GM12891 (cell line): ENCODE data around the gene ZCWPW1.
A peak's percentile ranks its signal among the peaks of the same experiment; 100 is the strongest.

Source experiments
- PAX5 ChIP-seq: IDR thresholded peaks from 2 replicates; pipeline ENCODE4 v1.6.1; 2011; ENCODE audit warnings: low read length, moderate library complexity, mild to moderate bottlenecking; ENCODE audit not compliant: insufficient read depth, severe bottlenecking
- POLR2A ChIP-seq: IDR thresholded peaks from 2 replicates; pipeline ENCODE4 v1.6.1; 2011; ENCODE audit warnings: low read depth, low read length, control low read depth
- POLR2AphosphoS5 ChIP-seq: IDR thresholded peaks from 2 replicates; pipeline ENCODE4 v1.6.1; 2011; ENCODE audit warnings: low read depth, low read length, control low read depth
- POU2F2 ChIP-seq: IDR thresholded peaks from 2 replicates; pipeline ENCODE4 v1.6.1; 2011; ENCODE audit warnings: low read depth, mild to moderate bottlenecking, control low read depth, low read length, moderate library complexity
- SPI1 ChIP-seq: IDR thresholded peaks from 2 replicates; pipeline ENCODE4 v1.6.1; 2011; ENCODE audit warnings: low read depth, low read length, control low read depth
- TAF1 ChIP-seq: IDR thresholded peaks from 2 replicates; pipeline ENCODE4 v1.6.1; 2011; ENCODE audit warnings: low read depth, low read length, control low read depth

GRCh38 chr7:100428967-100429636, 599 bp upstream of the ZCWPW1 start:
- TF ChIP-seq POLR2A (peak; percentile 74), POLR2AphosphoS5 (peak; percentile 28), TAF1 (peak; percentile 70), SPI1 (no peak), POU2F2 (peak; percentile 96; the same call in 1 of the 2 replicates), PAX5 (no peak)
